ACHN (cell line): ENCODE data around the gene COL27A1.

ENCODE experiments used
- DNase-seq: peaks from one replicate; pipeline ENCODE4 v3.0.0-alpha.2; 2015
- in situ Hi-C: cut with HindIII; loops from 2 replicates; pipeline ENCODE4 v1.10.0; 2017; ENCODE audit warnings: low sequenced_read_pairs, low pct_ligation_motif_present, low pct_unique_long_range_greater_than_20kb

The COL27A1 gene

GRCh38 chr9:114284316-114285060 is 129.2 kb downstream of the COL27A1 start:
- no peak for DNase-seq

GRCh38 chr9:114285166-114285867 is 130.0 kb downstream of the COL27A1 start:
- in situ Hi-C loops = loop anchor here (25.0 kb wide), 1 partner anchor 198 kb away; the partner anchor contains the start of genes AMBP and KIF12

More at GRCh38 chr9:114284316-114285060, 129.2 kb downstream of the COL27A1 start:
- in situ Hi-C loops = loop anchor here (25.0 kb wide), 1 partner anchor 197 kb away; the partner anchor contains the start of genes AMBP and KIF12

GRCh38 chr9:114286146-114286679 is 130.9 kb downstream of the COL27A1 start:
- DNase-seq = no peak
- in situ Hi-C loops = loop anchor here (25.0 kb wide), 1 partner anchor 199 kb away; the partner anchor contains the start of genes AMBP and KIF12

More at GRCh38 chr9:114285166-114285867, 130.0 kb downstream of the COL27A1 start:
- DNase-seq = peak; percentile 81

GRCh38 chr9:114287001-114287762 is 131.8 kb downstream of the COL27A1 start:
- in situ Hi-C loops = loop anchor here (25.0 kb wide), 1 partner anchor 200 kb away; the partner anchor contains the start of genes AMBP and KIF12
- no peak for DNase-seq

DNA sequence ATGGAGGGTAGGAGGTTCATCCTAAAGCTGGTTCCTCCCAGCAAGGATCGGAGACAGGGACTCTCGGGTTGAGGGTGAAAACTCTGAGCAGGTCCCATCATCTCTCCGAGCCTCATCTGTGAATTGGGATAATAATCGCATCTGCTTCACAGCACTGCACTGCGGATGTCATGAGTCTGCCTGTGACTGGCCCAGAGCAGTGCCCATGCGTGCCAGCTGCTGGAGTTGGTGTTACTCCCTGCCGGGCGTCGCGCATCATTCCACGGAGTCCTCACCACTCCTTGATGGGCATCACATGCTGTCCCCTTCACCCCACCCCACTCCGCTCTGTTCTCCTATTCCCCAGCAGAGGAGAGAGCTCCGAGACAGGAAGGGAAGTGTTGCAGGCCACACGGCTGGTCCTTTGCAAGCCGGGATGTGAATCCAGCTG is 132.4 kb downstream of the COL27A1 start:
- in situ Hi-C loops = loop anchor here (25.0 kb wide), 1 partner anchor 200 kb away; the partner anchor contains the start of genes AMBP and KIF12
- DNase-seq = no peak

GRCh38 chr9:114288193-114289091 is 133.1 kb downstream of the COL27A1 start:
- DNase-seq = peak; percentile 72
- in situ Hi-C loops = loop anchor here (25.0 kb wide), 1 partner anchor 201 kb away; the partner anchor contains the start of genes AMBP and KIF12

GRCh38 chr9:114289106-114289505 is 133.8 kb downstream of the COL27A1 start:
- DNase-seq = no peak
- in situ Hi-C loops = loop anchor here (25.0 kb wide), 1 partner anchor 202 kb away; the partner anchor contains the start of genes AMBP and KIF12

DNA sequence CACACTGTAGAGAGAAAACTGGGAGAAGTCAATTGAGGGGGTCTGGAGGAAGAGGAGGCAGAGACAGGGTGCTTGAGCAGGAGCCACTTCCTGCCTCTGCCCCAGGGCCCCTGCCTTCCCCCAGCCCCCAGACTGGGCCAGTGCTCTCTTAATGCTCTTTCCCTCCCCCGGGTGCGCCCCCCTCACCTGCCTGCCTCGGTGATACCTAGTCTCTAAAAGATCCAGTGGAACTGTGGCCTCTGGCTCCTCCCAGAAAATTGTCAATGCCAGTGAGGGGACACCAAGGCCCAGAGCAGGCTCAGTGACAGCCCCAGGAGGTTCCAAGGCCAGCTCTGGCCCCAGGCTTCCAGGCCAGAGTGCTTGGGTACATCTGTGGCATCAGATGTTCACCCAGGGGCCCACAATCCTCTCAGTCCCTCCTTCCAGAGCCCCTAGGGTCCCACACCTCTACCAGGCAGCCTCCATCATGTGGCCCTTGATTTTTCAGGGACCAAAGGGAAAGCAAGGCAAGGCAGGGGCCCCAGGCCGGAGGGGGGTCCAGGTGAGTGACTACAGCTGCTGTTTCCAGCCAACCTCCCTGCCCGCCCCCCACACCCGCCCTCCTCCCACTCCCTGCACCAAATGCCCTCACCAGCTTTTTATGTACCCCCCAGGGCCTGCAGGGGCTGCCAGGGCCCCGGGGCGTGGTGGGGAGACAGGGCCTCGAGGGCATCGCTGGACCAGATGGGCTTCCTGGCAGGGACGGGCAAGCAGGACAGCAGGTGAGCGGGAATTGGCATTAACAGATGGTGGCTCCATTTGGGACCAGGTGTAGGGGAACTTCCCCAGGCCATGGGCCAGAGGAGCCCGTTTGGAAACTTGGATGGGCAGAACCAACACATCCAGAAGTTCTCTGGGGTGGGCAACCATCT is 134.5 kb downstream of the COL27A1 start:
- DNase-seq = no peak

GRCh38 chr9:114290561-114290986 is 135.2 kb downstream of the COL27A1 start:
- no peak for DNase-seq
- in situ Hi-C loops = loop anchor here (25.0 kb wide), 1 partner anchor 203 kb away; the partner anchor contains the start of genes AMBP and KIF12

More for the DNA sequence above, 134.5 kb downstream of the COL27A1 start:
- in situ Hi-C loops = loop anchor here (25.0 kb wide), 1 partner anchor 203 kb away; the partner anchor contains the start of genes AMBP and KIF12

DNA sequence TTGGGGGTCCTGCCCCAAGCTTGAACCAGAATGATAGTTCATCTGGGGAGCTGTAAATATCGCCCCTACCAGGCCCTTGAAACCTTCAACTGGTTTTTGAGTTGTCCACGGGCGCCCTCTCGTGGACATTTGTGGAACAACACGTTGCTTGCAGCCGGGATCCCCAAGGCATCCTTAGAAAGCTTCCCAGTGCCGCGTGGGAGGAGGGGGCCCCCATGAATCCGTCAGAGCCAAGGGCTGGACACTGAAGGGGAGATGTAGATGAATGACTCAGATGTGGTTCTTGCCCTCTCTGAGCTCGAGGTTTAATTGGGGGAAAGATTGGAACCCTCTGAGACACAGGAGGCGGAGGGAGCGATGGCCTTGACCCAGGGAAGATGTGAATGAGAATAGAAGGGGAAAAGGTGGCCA is 135.7 kb downstream of the COL27A1 start:
- DNase-seq = peak; percentile 60
- in situ Hi-C loops = loop anchor here (25.0 kb wide), 1 partner anchor 204 kb away; the partner anchor contains the start of genes AMBP and KIF12

GRCh38 chr9:114291886-114292590 is 136.7 kb downstream of the COL27A1 start:
- no peak for DNase-seq
- in situ Hi-C loops = loop anchor here (25.0 kb wide), 1 partner anchor 205 kb away; the partner anchor contains the start of genes AMBP and KIF12

DNA sequence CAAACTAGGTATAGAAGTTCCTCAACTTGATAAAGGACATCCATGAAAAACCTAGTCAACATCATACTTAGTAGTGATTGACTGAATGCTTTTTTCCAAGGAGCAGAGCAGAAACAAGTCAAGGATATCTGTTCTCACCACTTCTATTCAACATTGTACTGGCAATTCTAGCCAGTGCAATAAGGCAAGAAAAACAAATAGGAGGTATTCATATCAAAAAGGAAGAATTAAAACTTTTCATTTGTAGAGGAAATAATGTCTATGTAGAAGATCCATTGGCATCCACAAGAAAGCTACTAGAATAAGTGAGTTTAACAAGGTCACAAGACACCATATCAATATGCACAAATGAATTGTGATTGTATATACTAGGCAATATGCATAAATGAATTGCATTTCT is 139.3 kb downstream of the COL27A1 start:
- DNase-seq = no peak
- in situ Hi-C loops = loop anchor here (25.0 kb wide), 1 partner anchor 207 kb away; the partner anchor contains the start of genes AMBP and KIF12

DNA sequence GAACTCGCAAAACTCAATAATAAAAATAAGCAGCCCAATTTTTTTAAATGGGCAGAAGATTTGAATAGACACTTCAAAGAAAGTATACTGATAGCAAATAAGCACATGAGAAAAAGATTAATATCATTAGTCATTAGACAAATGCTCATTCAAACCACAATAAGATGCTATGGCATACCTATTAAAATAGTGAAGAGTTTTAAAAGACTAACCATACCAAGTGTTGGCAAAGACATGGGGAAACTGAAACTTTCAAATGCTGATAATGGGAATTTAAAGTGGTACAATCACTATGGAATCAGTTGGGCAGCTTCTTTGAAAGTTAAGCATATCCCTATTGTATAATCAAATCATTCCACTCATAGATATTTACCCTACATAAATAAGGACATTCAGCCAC is 141.0 kb downstream of the COL27A1 start:
- in situ Hi-C loops = loop anchor here (25.0 kb wide), 1 partner anchor 209 kb away; the partner anchor contains the start of genes AMBP and KIF12

GRCh38 chr9:114299286-114300152 is 144.2 kb downstream of the COL27A1 start:
- no peak for DNase-seq
- in situ Hi-C loops = loop anchor here (25.0 kb wide), 1 partner anchor 212 kb away; the partner anchor contains the start of genes AMBP and KIF12

More for the DNA sequence above, 141.0 kb downstream of the COL27A1 start:
- DNase-seq = no peak
